SU-DHL-6 (cell line): ENCODE data around the gene DROSHA.

ENCODE experiments used
- CTCF ChIP-seq: fragments of 200-600 bp; sonication (generic); IDR thresholded peaks from one replicate; pipeline ENCODE4 v1.5.1; 2017; ENCODE audit warnings: antibody characterized with exemption, mild to moderate bottlenecking, low read length, moderate library complexity; ENCODE audit not compliant: insufficient read depth, poor library complexity, severe bottlenecking
- EZH2phosphoT487 ChIP-seq: fragments of 200-600 bp; sonication (generic), shearing (Covaris generic); conservative IDR thresholded peaks from 2 replicates; pipeline ENCODE4 v1.6.1; 2018; ENCODE audit warnings: mild to moderate bottlenecking, antibody characterized with exemption, low read length, moderate library complexity, mixed read lengths

- TF ChIP-seq CTCF = no peak
- TF ChIP-seq EZH2phosphoT487 = no peak
Observed at GRCh38 chr5:31554552-31554951, 22.7 kb upstream of the DROSHA start.
